GM23338 (cell line): Measurements from ENCODE around the gene PVALEF. TPM values are rescaled to one million over a fixed set of nuclear protein-coding genes. Genes with fewer than 3 reads are reported as not detected.

Source experiments
- ATAC-seq: fragments of 200-7000 bp; cut with Tn5 transposase; 3 replicates; pipeline ENCODE4 v1.9.1; 2020
- DNase-seq: peaks from one replicate; pipeline ENCODE4 v3.0.0-alpha.2; 2015; ENCODE audit warnings: low spot score
- H2AFZ ChIP-seq: fragments of 200-600 bp; sonication (generic); 2 replicates; pipeline ENCODE4 v1.8.0; 2016; ENCODE audit warnings: antibody characterized with exemption, mild to moderate bottlenecking, moderate library complexity
- H3F3A ChIP-seq: fragments of 200-600 bp; sonication (generic); replicated peaks from 2 replicates; pipeline ENCODE4 v1.8.0; 2017; ENCODE audit warnings: antibody characterized with exemption, mixed run types, low read depth
- H3K27ac ChIP-seq: fragments of 200-600 bp; sonication (generic); 2 replicates; pipeline ENCODE4 v1.6.1; 2016; ENCODE audit warnings: low read depth
- H3K27me3 ChIP-seq: fragments of 200-600 bp; sonication (generic); 2 replicates; pipeline ENCODE4 v1.8.0; 2016; ENCODE audit warnings: mild to moderate bottlenecking, mixed run types, moderate library complexity; ENCODE audit not compliant: insufficient read depth
- H3K36me3 ChIP-seq: fragments of 200-600 bp; sonication (generic); 2 replicates; pipeline ENCODE4 v1.8.0; 2016; ENCODE audit warnings: mild to moderate bottlenecking; ENCODE audit not compliant: insufficient read depth
- H3K4me1 ChIP-seq: fragments of 200-600 bp; sonication (generic); 2 replicates; pipeline ENCODE4 v1.8.0; 2016; ENCODE audit warnings: mild to moderate bottlenecking, moderate library complexity; ENCODE audit not compliant: insufficient read depth
- H3K4me2 ChIP-seq: fragments of 200-600 bp; sonication (generic); 2 replicates; pipeline ENCODE4 v1.7.1; 2017; ENCODE audit warnings: mixed run types
- H3K4me3 ChIP-seq: fragments of 200-600 bp; sonication (generic); 2 replicates; pipeline ENCODE4 v1.6.1; 2016; ENCODE audit warnings: mixed run types
- H3K79me2 ChIP-seq: fragments of 200-600 bp; sonication (generic); replicated peaks from 2 replicates; pipeline ENCODE4 v1.8.0; 2017; ENCODE audit warnings: mild to moderate bottlenecking; ENCODE audit not compliant: insufficient read depth
- H3K9me2 ChIP-seq: fragments of 200-600 bp; sonication (generic); 2 replicates; pipeline ENCODE4 v1.8.0; 2017; ENCODE audit not compliant: insufficient read depth
- H4K20me1 ChIP-seq: fragments of 200-600 bp; sonication (generic); replicated peaks from 2 replicates; pipeline ENCODE4 v1.8.0; 2017; ENCODE audit warnings: mild to moderate bottlenecking; ENCODE audit not compliant: insufficient read depth
- H3K27ac Mint-ChIP-seq: 2 replicates; pipeline ENCODE4 v1.8.0; 2020; ENCODE audit warnings: inconsistent platforms, mild to moderate bottlenecking, moderate library complexity, mixed read lengths
- H3K27me3 Mint-ChIP-seq: 3 replicates; pipeline ENCODE4 v1.8.0; 2022; ENCODE audit warnings: low read depth, mild to moderate bottlenecking, moderate library complexity, mixed read lengths, inconsistent platforms; ENCODE audit not compliant: insufficient read depth, poor library complexity
- H3K36me3 Mint-ChIP-seq: 3 replicates; pipeline ENCODE4 v1.8.0; 2021; ENCODE audit warnings: low read depth, mild to moderate bottlenecking, inconsistent platforms, moderate library complexity, mixed read lengths
- H3K4me1 Mint-ChIP-seq: 3 replicates; pipeline ENCODE4 v1.8.0; 2020; ENCODE audit warnings: mild to moderate bottlenecking, inconsistent platforms, mixed read lengths
- H3K4me3 Mint-ChIP-seq: 3 replicates; pipeline ENCODE4 v1.8.0; 2021; ENCODE audit warnings: moderate library complexity, mild to moderate bottlenecking, inconsistent platforms, mixed read lengths
- H3K9me3 Mint-ChIP-seq: 3 replicates; pipeline ENCODE4 v1.8.0; 2020; ENCODE audit warnings: moderate library complexity, mild to moderate bottlenecking, inconsistent platforms, mixed read lengths
- EZH2 ChIP-seq: fragments of 200-600 bp; sonication (generic); IDR thresholded peaks from one replicate; pipeline ENCODE4 v1.8.0; 2017; ENCODE audit warnings: antibody characterized with exemption, mild to moderate bottlenecking, low read depth; ENCODE audit not compliant: unreplicated experiment
- NANOG ChIP-seq: IDR thresholded peaks from 2 replicates; pipeline ENCODE4 v1.6.1; 2016; ENCODE audit warnings: antibody characterized with exemption, borderline replicate concordance
- ZNF331 ChIP-seq: fragments of 250-450 bp; sonication (Bioruptor Pico); IDR thresholded peaks from 2 replicates; pipeline ENCODE4 v1.5.0; 2020; ENCODE audit warnings: low read depth, mild to moderate bottlenecking, moderate library complexity
- polyA plus RNA-seq: library from polyadenylated mRNA; unstranded; fragments of >200 nt; fragmentation: Nextera tagmentation; extraction: Ambion mirVana; gene quantifications from 2 replicates; pipeline ENCODE4 v1.2.1, GENCODE V29; 2016
- total RNA-seq: library from RNA; depleted of rRNA; stranded (reverse); fragments of >200 nt; shearing (Covaris generic); gene quantifications from 2 replicates; pipeline ENCODE4 v1.2.3, GENCODE V29; 2014
- TF ChIP-seq, protein P1 (sequence below): IDR thresholded peaks from one replicate; pipeline ENCODE4 v1.6.1; 2018; ENCODE audit warnings: antibody characterized with exemption; ENCODE audit not compliant: unreplicated experiment
- TF ChIP-seq, protein P2 (sequence below), 2 experiments: fragments of 200-600 bp in 1 of 2; sonication (generic) in 1 of 2; conservative IDR thresholded peaks; 2 replicates each; pipeline versions ENCODE4 v1.5.1 to v1.6.1; 2016 to 2017; ENCODE audit warnings: antibody characterized with exemption in 2 of 2, low read depth in 2 of 2, mild to moderate bottlenecking in 2 of 2, moderate library complexity in 1 of 2
- TF ChIP-seq, protein P3 (sequence below): fragments of 250-450 bp; sonication (Bioruptor Pico); IDR thresholded peaks from 2 replicates; pipeline ENCODE4 v1.5.0; 2020; ENCODE audit warnings: mild to moderate bottlenecking, moderate library complexity

The PVALEF gene
- total and polyA plus RNA-seq, 2 experiments from 2014 or later, result not detected

GRCh38 chr17:81230043-81230820, 64.9 kb downstream of the PVALEF start:
- Histone ChIP-seq H3K36me3 (no peaks in the 10 kb centered on the region), H3K4me1 (no peaks in the 10 kb centered on the region), H3F3A (no peaks in the 10 kb centered on the region), H3K27ac (no peak overlapping the region), H3K79me2 (no peaks in the 10 kb centered on the region), H3K4me3 (no peak overlapping the region), H3K27me3 (no peaks in the 10 kb centered on the region), H4K20me1 (no peaks in the 10 kb centered on the region), H3K9me2 (no peaks in the 10 kb centered on the region), H3K4me2 (no peak overlapping the region), H2AFZ (no peak overlapping the region)
- peaks cover 6% of the 10 kb centered on the region for H3K27me3 Mint-ChIP-seq
- DNase-seq (peak; percentile 50), ATAC-seq (peak; percentile 83)
- H3K4me1 Mint-ChIP-seq, result no peaks in the 10 kb centered on the region; the same call in 2 of the 3 replicates
- H3K9me3 Mint-ChIP-seq, result no peaks in the 10 kb centered on the region
- H3K27ac Mint-ChIP-seq, result no peak overlapping the region
- H3K4me3 Mint-ChIP-seq, result no peak overlapping the region
- TF ChIP-seq, protein P1, sequence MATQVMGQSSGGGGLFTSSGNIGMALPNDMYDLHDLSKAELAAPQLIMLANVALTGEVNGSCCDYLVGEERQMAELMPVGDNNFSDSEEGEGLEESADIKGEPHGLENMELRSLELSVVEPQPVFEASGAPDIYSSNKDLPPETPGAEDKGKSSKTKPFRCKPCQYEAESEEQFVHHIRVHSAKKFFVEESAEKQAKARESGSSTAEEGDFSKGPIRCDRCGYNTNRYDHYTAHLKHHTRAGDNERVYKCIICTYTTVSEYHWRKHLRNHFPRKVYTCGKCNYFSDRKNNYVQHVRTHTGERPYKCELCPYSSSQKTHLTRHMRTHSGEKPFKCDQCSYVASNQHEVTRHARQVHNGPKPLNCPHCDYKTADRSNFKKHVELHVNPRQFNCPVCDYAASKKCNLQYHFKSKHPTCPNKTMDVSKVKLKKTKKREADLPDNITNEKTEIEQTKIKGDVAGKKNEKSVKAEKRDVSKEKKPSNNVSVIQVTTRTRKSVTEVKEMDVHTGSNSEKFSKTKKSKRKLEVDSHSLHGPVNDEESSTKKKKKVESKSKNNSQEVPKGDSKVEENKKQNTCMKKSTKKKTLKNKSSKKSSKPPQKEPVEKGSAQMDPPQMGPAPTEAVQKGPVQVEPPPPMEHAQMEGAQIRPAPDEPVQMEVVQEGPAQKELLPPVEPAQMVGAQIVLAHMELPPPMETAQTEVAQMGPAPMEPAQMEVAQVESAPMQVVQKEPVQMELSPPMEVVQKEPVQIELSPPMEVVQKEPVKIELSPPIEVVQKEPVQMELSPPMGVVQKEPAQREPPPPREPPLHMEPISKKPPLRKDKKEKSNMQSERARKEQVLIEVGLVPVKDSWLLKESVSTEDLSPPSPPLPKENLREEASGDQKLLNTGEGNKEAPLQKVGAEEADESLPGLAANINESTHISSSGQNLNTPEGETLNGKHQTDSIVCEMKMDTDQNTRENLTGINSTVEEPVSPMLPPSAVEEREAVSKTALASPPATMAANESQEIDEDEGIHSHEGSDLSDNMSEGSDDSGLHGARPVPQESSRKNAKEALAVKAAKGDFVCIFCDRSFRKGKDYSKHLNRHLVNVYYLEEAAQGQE, result no peak
- TF ChIP-seq, protein P2, sequence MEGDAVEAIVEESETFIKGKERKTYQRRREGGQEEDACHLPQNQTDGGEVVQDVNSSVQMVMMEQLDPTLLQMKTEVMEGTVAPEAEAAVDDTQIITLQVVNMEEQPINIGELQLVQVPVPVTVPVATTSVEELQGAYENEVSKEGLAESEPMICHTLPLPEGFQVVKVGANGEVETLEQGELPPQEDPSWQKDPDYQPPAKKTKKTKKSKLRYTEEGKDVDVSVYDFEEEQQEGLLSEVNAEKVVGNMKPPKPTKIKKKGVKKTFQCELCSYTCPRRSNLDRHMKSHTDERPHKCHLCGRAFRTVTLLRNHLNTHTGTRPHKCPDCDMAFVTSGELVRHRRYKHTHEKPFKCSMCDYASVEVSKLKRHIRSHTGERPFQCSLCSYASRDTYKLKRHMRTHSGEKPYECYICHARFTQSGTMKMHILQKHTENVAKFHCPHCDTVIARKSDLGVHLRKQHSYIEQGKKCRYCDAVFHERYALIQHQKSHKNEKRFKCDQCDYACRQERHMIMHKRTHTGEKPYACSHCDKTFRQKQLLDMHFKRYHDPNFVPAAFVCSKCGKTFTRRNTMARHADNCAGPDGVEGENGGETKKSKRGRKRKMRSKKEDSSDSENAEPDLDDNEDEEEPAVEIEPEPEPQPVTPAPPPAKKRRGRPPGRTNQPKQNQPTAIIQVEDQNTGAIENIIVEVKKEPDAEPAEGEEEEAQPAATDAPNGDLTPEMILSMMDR (conservative IDR thresholded peaks at IDR 0.05; ENCODE audit: low read depth in 2 of 2), result peak; percentile 38 to 76; a peak in 3 of 4 replicates
- no peak for TF ChIP-seq EZH2
- peaks cover 15% of the 10 kb centered on the region for H3K36me3 Mint-ChIP-seq

DNA sequence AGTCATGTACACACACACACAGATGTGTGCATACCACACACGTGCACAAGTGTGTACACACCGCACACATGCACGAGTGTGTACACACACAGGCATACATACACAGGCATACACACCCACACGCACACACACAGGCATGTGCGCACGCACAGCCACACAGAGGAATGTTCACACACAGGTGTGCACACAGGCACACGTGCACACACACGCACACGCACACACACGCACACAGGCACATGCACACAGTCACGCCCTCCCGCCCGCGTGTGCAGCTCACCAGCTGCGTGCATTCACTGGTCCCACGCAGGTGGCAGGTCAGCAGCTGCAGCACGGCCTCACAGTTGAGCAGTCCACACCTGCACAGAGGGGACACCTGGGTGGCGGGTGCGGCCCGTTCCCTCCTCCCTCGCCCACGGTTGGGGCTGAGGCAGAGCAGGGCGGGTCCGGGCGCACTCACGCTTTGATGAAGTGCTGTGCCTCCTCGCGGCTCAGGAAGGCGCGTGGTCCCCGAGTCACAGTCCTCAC, 65.9 kb downstream of the PVALEF start:
- H3K4me2 ChIP-seq, result no peak overlapping the region
- peaks cover 6% of the 10 kb centered on the region for H3K27me3 Mint-ChIP-seq
- no peak overlapping the region for H3K27ac ChIP-seq
- no peaks in the 10 kb centered on the region for H3F3A ChIP-seq
- H3K4me1 ChIP-seq, result no peaks in the 10 kb centered on the region
- ATAC-seq, result no peak
- no peaks in the 10 kb centered on the region for H3K79me2 ChIP-seq
- H3K9me3 Mint-ChIP-seq, result no peaks in the 10 kb centered on the region
- no peak for DNase-seq
- peak overlapping the region; percentile 8; the same call in 1 of the 2 replicates for H3K27ac Mint-ChIP-seq
- H4K20me1 ChIP-seq, result no peaks in the 10 kb centered on the region
- no peak overlapping the region for H3K4me3 ChIP-seq
- H3K36me3 ChIP-seq, result no peaks in the 10 kb centered on the region
- H3K9me2 ChIP-seq, result no peaks in the 10 kb centered on the region
- H3K27me3 ChIP-seq, result no peaks in the 10 kb centered on the region
- no peak overlapping the region for H2AFZ ChIP-seq
- H3K36me3 Mint-ChIP-seq, result peaks cover 15% of the 10 kb centered on the region
- no peaks in the 10 kb centered on the region; the same call in 2 of the 3 replicates for H3K4me1 Mint-ChIP-seq
- no peak overlapping the region for H3K4me3 Mint-ChIP-seq
- TF ChIP-seq, protein P3, sequence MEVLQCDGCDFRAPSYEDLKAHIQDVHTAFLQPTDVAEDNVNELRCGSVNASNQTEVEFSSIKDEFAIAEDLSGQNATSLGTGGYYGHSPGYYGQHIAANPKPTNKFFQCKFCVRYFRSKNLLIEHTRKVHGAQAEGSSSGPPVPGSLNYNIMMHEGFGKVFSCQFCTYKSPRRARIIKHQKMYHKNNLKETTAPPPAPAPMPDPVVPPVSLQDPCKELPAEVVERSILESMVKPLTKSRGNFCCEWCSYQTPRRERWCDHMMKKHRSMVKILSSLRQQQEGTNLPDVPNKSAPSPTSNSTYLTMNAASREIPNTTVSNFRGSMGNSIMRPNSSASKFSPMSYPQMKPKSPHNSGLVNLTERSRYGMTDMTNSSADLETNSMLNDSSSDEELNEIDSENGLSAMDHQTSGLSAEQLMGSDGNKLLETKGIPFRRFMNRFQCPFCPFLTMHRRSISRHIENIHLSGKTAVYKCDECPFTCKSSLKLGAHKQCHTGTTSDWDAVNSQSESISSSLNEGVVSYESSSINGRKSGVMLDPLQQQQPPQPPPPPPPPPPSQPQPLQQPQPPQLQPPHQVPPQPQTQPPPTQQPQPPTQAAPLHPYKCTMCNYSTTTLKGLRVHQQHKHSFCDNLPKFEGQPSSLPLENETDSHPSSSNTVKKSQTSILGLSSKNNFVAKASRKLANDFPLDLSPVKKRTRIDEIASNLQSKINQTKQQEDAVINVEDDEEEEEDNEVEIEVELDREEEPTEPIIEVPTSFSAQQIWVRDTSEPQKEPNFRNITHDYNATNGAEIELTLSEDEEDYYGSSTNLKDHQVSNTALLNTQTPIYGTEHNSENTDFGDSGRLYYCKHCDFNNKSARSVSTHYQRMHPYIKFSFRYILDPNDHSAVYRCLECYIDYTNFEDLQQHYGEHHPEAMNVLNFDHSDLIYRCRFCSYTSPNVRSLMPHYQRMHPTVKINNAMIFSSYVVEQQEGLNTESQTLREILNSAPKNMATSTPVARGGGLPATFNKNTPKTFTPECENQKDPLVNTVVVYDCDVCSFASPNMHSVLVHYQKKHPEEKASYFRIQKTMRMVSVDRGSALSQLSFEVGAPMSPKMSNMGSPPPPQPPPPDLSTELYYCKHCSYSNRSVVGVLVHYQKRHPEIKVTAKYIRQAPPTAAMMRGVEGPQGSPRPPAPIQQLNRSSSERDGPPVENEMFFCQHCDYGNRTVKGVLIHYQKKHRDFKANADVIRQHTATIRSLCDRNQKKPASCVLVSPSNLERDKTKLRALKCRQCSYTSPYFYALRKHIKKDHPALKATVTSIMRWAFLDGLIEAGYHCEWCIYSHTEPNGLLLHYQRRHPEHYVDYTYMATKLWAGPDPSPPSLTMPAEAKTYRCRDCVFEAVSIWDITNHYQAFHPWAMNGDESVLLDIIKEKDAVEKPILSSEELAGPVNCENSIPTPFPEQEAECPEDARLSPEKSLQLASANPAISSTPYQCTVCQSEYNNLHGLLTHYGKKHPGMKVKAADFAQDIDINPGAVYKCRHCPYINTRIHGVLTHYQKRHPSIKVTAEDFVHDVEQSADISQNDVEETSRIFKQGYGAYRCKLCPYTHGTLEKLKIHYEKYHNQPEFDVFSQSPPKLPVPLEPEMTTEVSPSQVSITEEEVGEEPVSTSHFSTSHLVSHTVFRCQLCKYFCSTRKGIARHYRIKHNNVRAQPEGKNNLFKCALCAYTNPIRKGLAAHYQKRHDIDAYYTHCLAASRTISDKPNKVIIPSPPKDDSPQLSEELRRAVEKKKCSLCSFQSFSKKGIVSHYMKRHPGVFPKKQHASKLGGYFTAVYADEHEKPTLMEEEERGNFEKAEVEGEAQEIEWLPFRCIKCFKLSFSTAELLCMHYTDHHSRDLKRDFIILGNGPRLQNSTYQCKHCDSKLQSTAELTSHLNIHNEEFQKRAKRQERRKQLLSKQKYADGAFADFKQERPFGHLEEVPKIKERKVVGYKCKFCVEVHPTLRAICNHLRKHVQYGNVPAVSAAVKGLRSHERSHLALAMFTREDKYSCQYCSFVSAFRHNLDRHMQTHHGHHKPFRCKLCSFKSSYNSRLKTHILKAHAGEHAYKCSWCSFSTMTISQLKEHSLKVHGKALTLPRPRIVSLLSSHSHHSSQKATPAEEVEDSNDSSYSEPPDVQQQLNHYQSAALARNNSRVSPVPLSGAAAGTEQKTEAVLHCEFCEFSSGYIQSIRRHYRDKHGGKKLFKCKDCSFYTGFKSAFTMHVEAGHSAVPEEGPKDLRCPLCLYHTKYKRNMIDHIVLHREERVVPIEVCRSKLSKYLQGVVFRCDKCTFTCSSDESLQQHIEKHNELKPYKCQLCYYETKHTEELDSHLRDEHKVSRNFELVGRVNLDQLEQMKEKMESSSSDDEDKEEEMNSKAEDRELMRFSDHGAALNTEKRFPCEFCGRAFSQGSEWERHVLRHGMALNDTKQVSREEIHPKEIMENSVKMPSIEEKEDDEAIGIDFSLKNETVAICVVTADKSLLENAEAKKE (CRISPR knock-in tag), result no peak
- TF ChIP-seq ZNF331 (CRISPR knock-in tag) (no peak), NANOG (no peak)
